ENCODE results near the gene CD4.
A peak's percentile ranks its signal among the peaks of the same experiment; 100 is the strongest.

CD4 gene

GRCh38 chr12:6778217-6778573 lies 11.1 kb upstream of the CD4 start:
- DNase-seq (no peak), ATAC-seq (replicated peaks) (no peak)
- Mint-ChIP-seq H3K9me3 (no peaks in the 10 kb centered on the region), H3K4me3 (peak overlapping the region; percentile 82 to 86), H3K4me1 (ENCODE audit: low read depth in 2 of 2) (peaks cover 34 to 44% of the 10 kb centered on the region in 2 donors), H3K27ac (peak overlapping the region; percentile 81 to 89), H3K36me3 (ENCODE audit: insufficient read depth) (peaks cover 18% of the 10 kb centered on the region), H3K27me3 (no peaks in the 10 kb centered on the region)

GRCh38 chr12:6778574-6779550 lies 10.5 kb upstream of the CD4 start:
- no peaks in the 10 kb centered on the region for H3K9me3 Mint-ChIP-seq
- ATAC-seq (replicated peaks) (peak; percentile 68), DNase-seq (peak; percentile 85 to 88 (median 88))
- H3K27me3 Mint-ChIP-seq, result peaks cover 0 to 6% of the 10 kb centered on the region in 2 donors
- peaks cover 31 to 41% of the 10 kb centered on the region in 2 donors for H3K4me1 Mint-ChIP-seq (ENCODE audit: low read depth in 2 of 2)
- H3K27ac Mint-ChIP-seq, result peak overlapping the region; percentile 87 to 89
- peaks cover 18% of the 10 kb centered on the region for H3K36me3 Mint-ChIP-seq (ENCODE audit: insufficient read depth)
- peak overlapping the region; percentile 82 to 86 for H3K4me3 Mint-ChIP-seq

DNA sequence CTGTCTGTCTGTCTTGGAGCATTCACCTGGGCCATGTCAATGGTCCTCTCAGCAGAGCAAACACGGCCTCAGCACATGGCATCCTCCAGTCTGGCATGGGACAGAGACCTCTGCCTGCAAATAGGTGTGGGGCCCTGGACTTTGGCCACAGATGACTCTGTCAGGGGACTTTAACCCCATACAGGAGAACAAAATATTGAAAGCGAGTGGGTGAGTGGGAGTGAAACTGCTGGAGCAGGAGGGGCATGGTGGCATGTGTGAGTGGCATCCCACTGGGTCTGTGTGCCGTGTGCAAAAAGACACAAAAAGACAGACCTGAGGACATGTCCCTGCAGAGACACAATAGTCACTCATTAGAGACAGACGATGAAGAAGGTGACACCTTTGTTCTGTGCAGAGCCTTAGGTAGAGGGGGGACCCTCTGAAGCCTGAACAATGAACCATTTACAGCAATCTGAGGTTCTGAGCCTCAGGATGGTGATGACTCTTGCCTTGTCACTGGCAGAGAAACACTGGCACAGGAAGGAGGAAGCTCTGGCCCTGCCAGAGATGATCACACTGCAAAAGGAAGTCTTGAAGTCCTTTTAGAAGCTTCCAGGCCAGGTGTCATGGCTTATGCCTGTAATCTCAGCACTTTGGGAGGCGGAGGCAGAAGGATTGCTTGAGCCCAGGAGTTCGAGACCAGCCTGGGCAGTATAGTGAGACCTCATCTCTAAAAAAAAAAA lies 9.5 kb upstream of the CD4 start:
- H3K36me3 Mint-ChIP-seq (ENCODE audit: insufficient read depth), result peaks cover 14% of the 10 kb centered on the region
- DNase-seq (no peak), ATAC-seq (replicated peaks) (no peak)
- H3K9me3 Mint-ChIP-seq, result no peaks in the 10 kb centered on the region
- peaks cover 23 to 32% of the 10 kb centered on the region in 2 donors for H3K4me1 Mint-ChIP-seq (ENCODE audit: low read depth in 2 of 2)
- H3K27me3 Mint-ChIP-seq, result peaks cover 0 to 8% of the 10 kb centered on the region in 2 donors
- H3K27ac Mint-ChIP-seq, result no peak overlapping the region
- H3K4me3 Mint-ChIP-seq, result no peak overlapping the region

- H3K4me1 Mint-ChIP-seq (ENCODE audit: low read depth in 2 of 2), result peaks cover 16 to 25% of the 10 kb centered on the region in 2 donors
Measured at GRCh38 chr12:6780573-6780972, 8.8 kb upstream of the CD4 start.

GRCh38 chr12:6782119-6782518 lies 7.2 kb upstream of the CD4 start:
- H3K27me3 Mint-ChIP-seq, result peaks cover 0 to 8% of the 10 kb centered on the region in 2 donors
- H3K4me3 Mint-ChIP-seq, result no peak overlapping the region
- peaks cover 13 to 14% of the 10 kb centered on the region in 2 donors for H3K4me1 Mint-ChIP-seq (ENCODE audit: low read depth in 2 of 2)
- H3K36me3 Mint-ChIP-seq (ENCODE audit: insufficient read depth), result peaks cover 5% of the 10 kb centered on the region
- H3K27ac Mint-ChIP-seq, result no peak overlapping the region
- DNase-seq (no peak), ATAC-seq (replicated peaks) (no peak)
- H3K9me3 Mint-ChIP-seq, result no peaks in the 10 kb centered on the region

More at GRCh38 chr12:6780573-6780972, 8.8 kb upstream of the CD4 start:
- Mint-ChIP-seq H3K9me3 (no peaks in the 10 kb centered on the region), H3K36me3 (ENCODE audit: insufficient read depth) (peaks cover 8% of the 10 kb centered on the region), H3K27ac (no peak overlapping the region), H3K27me3 (peaks cover 0 to 8% of the 10 kb centered on the region in 2 donors), H3K4me3 (no peak overlapping the region)
- no peak for DNase-seq
- no peak for ATAC-seq (replicated peaks)

DNA sequence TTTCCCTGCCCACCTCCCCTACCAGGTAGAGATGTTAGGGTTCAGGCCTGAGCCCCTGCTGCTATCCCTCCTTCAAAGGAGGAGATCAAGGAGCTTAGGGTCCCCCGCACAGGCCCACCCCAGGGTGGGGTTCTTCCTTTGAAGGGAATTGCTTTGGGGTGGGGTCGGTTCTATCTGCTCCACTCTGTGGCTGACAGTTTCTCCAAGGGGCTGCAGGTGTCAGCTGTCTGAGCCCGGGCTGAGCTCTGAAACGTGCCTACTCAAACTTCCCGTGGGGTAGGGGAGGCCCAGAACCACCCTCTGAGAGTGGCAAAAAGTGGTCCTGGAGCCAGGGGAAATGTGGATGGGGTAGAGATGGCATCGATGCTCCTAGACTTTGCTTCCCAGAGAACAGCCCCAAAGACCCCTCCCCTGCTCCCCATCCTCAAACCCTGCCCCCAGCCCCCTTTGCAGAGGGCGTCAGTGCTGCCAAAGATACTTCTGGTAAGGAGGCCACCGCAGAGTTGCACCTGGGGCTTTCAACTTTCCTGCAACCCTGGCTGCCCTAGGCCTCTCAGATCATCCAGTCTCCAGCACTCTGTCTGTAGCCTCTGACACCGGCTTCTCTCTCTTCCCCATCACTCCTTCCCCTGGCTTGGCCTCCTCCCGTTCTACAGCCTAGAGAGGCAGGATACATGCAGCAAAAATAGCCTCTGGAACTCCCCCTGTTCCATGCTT lies 6.3 kb upstream of the CD4 start:
- Mint-ChIP-seq H3K27ac (no peak overlapping the region), H3K4me3 (no peak overlapping the region), H3K9me3 (no peaks in the 10 kb centered on the region), H3K27me3 (peaks cover 0 to 8% of the 10 kb centered on the region in 2 donors), H3K36me3 (ENCODE audit: insufficient read depth) (peaks cover 5% of the 10 kb centered on the region), H3K4me1 (ENCODE audit: low read depth in 2 of 2) (peaks cover 12 to 13% of the 10 kb centered on the region in 2 donors)
- ATAC-seq (replicated peaks), result no peak
- no peak for DNase-seq

- Mint-ChIP-seq H3K27me3 (peaks cover 0 to 8% of the 10 kb centered on the region in 2 donors), H3K9me3 (no peaks in the 10 kb centered on the region), H3K36me3 (ENCODE audit: insufficient read depth) (peaks cover under 1% of the 10 kb centered on the region), H3K4me3 (no peak overlapping the region), H3K4me1 (ENCODE audit: low read depth in 2 of 2) (peaks cover 4 to 7% of the 10 kb centered on the region in 2 donors), H3K27ac (no peak overlapping the region)
- DNase-seq, result no peak
- ATAC-seq (replicated peaks), result no peak
Measured at GRCh38 chr12:6783828-6784227, 5.5 kb upstream of the CD4 start.

GRCh38 chr12:6784296-6784695 lies 5.0 kb upstream of the CD4 start:
- H3K4me1 Mint-ChIP-seq (ENCODE audit: low read depth in 2 of 2), result peaks cover 0 to 3% of the 10 kb centered on the region in 2 donors
- peaks cover 0 to 8% of the 10 kb centered on the region in 2 donors for H3K27me3 Mint-ChIP-seq
- DNase-seq, result no peak

DNA sequence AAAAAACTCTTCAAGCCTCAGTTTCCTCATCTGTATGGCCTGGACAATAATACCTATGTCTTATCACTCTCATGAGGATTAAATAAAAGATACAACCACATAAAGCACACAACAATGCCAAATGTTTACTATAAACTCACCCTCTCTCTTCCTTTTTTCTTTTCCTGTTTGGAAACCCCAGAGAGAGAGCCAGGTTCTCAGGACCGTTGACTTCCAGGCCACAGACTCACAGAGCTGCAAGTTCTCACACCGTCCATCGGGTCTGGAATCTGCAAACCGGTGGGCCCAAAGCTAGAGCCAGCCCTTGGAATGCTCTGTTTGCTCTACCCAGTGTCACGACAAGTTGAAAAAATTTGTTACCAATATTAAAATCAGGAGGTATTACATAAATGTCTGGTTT lies 4.6 kb upstream of the CD4 start:
- Mint-ChIP-seq H3K27ac (no peak overlapping the region), H3K4me1 (ENCODE audit: low read depth in 2 of 2) (peaks cover 0 to 3% of the 10 kb centered on the region in 2 donors), H3K4me3 (no peak overlapping the region), H3K27me3 (peaks cover 0 to 8% of the 10 kb centered on the region in 2 donors), H3K9me3 (no peaks in the 10 kb centered on the region), H3K36me3 (ENCODE audit: insufficient read depth) (no peaks in the 10 kb centered on the region)
- DNase-seq, result no peak
- ATAC-seq (replicated peaks), result no peak

More at GRCh38 chr12:6784296-6784695, 5.0 kb upstream of the CD4 start:
- no peaks in the 10 kb centered on the region for H3K9me3 Mint-ChIP-seq
- ATAC-seq (replicated peaks), result no peak
- no peak overlapping the region for H3K27ac Mint-ChIP-seq
- no peak overlapping the region for H3K4me3 Mint-ChIP-seq
- H3K36me3 Mint-ChIP-seq (ENCODE audit: insufficient read depth), result no peaks in the 10 kb centered on the region

DNA sequence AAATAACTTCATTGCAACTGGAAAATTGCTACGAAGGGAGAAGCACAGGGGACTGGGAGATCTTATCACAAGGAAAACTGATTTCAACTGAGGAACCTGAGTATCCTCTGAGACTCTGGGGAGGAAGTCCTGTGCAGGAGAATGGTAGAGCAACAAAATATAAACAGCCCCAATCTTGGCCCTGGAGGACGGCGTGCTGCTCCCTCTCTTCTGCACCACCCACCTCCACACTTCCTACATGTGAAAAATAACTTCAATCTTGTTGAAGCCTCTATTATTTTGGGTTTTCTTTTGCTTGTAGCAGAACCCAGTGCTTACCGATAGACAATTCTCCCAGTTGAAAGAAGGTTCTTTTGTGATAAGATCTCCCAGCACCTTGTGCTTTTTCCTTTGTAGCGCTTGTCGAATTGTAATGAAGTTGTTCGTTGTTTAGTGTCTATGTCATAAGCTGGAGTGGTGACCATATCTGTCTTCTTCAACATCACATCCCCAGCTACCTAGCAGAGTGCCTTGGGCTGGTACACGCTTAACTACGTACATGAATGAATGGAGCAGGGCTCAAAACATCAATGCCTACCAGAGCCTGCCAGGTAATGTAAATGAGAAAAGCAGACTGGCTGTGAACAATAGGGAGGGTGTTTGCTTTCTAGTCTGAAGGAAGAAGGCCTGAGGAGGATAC lies 2.8 kb upstream of the CD4 start:
- Mint-ChIP-seq H3K9me3 (no peaks in the 10 kb centered on the region), H3K27ac (peak overlapping the region in 1 of 2 donors; percentile 47), H3K4me3 (peak overlapping the region in 1 of 2 donors; percentile 15), H3K36me3 (ENCODE audit: insufficient read depth) (no peaks in the 10 kb centered on the region), H3K27me3 (peaks cover 0 to 8% of the 10 kb centered on the region in 2 donors), H3K4me1 (ENCODE audit: low read depth in 2 of 2) (peaks cover 0 to 3% of the 10 kb centered on the region in 2 donors)
- ATAC-seq (replicated peaks), result no peak
- no peak for DNase-seq

DNA sequence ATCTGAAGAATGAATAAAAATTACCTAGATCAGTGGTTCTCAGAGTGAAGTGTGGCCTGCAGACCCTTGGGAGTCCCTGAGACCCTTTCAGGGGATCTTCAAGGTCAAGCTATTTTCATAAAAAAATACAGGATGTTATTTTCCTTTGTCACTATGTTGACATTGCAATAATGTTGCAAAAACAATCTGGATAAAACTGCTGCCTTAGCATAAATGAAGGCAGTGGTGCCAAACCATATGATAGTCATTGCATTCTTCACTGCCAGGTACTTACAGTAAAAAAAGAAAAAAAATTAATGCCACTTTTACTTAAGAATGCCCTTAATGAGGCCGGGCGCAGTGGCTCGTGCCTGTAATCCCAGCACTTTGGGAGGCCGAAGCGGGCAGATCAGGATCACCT lies 2.0 kb upstream of the CD4 start:
- H3K27ac Mint-ChIP-seq, result no peak overlapping the region
- no peak for ATAC-seq (replicated peaks)

DNA sequence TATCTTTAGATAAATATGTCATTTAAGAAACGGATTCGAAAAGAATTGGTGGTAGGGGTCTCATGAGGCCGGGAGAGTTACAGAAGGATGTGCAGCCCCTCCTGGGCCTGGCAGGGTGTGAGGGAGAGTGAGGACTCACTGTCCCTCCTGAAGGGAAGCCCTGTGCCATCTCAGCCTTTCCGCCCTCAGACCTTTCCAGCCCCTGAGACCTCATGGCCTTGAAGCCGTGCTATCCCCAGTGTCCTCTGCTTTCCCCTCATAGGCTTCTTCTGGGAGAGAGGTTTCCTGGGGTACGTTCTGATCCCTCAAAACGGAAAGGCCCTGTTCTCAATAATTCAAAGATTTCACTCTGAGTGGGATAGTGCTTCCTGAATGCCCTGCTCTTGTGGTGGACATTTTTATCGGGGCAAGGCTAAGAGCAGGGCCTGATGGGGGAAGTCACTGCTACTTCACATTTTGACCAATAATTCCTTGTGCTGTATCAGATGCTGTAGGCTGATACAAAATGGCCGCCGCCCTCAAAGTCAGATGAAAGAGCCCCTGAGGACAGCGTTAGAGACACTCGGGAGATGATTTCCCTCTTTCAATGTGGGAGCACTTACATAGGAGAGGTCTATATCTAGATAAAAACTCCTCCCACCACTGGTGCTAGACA lies 1.3 kb downstream of the CD4 start:
- no peak overlapping the region for H3K27ac Mint-ChIP-seq
- DNase-seq, result no peak

More for the DNA sequence above, 2.0 kb upstream of the CD4 start:
- no peaks in the 10 kb centered on the region for H3K36me3 Mint-ChIP-seq (ENCODE audit: insufficient read depth)
- peaks cover under 1 to 7% of the 10 kb centered on the region in 2 donors for H3K4me1 Mint-ChIP-seq (ENCODE audit: low read depth in 2 of 2)
- peaks cover 1 to 8% of the 10 kb centered on the region in 2 donors for H3K27me3 Mint-ChIP-seq
- DNase-seq, result no peak
- no peaks in the 10 kb centered on the region for H3K9me3 Mint-ChIP-seq
- H3K4me3 Mint-ChIP-seq, result no peak overlapping the region

More for the DNA sequence above, 1.3 kb downstream of the CD4 start:
- H3K36me3 Mint-ChIP-seq (ENCODE audit: insufficient read depth), result peaks cover 2% of the 10 kb centered on the region
- peak; percentile 35 for ATAC-seq (replicated peaks)
- H3K4me1 Mint-ChIP-seq (ENCODE audit: low read depth in 2 of 2), result peaks cover 5 to 14% of the 10 kb centered on the region in 2 donors
- peaks cover 11 to 17% of the 10 kb centered on the region in 2 donors for H3K27me3 Mint-ChIP-seq
- peak overlapping the region in 1 of 2 donors; percentile 33 for H3K4me3 Mint-ChIP-seq
- H3K9me3 Mint-ChIP-seq, result no peaks in the 10 kb centered on the region
